ENCODE results near the gene SCAPER. TPM values are rescaled to one million over a fixed set of nuclear protein-coding genes. Genes with fewer than 3 reads are reported as not detected.

SCAPER gene
- total RNA-seq, 1 experiment from 2014 or later = 14.7 TPM

GRCh38 chr15:76642671-76643070, 262.5 kb downstream of the SCAPER start:
- DNase-seq (ENCODE audit: low read depth, low spot score) = no peak
- H3K4me1 ChIP-seq (ENCODE audit: control insufficient read depth in 1 of 2, insufficient read depth in 2 of 2, low read length in 2 of 2) = no peaks in the 10 kb centered on the region
- ATAC-seq = no peak
- no peak overlapping the region for H2AFZ ChIP-seq (ENCODE audit: low read depth, low read length, poor library complexity, severe bottlenecking)
- RAD21 ChIA-PET (ENCODE audit: low non-redundant PET in 1 of 2, low total read pairs in 2 of 2, uncharacterized antibody in 2 of 2, unreplicated experiment in 2 of 2) = no interaction called here
- intact Hi-C loops (cut with micrococcal nuclease) = no loop called here
- H3K9me3 ChIP-seq (ENCODE audit: control insufficient read depth in 1 of 2, insufficient read depth in 1 of 2, low read depth in 1 of 2, low read length in 2 of 2) = no peaks in the 10 kb centered on the region
- H3K4me2 ChIP-seq (ENCODE audit: low read length) = no peak overlapping the region
- no peak for TF ChIP-seq ZFX (IDR thresholded peaks at IDR 0.05)
- peak; percentile 9 to 39 (median 35); a peak in 5 of 6 replicates for TF ChIP-seq CTCF (IDR thresholded peaks at IDR 0.05 in 2 of 3, conservative IDR thresholded peaks at IDR 0.05 in 1 of 3; ENCODE audit: borderline replicate concordance in 1 of 3, insufficient read depth in 1 of 3, low read depth in 2 of 3, low read length in 2 of 3)
- TF ChIP-seq EGR1 (IDR thresholded peaks at IDR 0.05; ENCODE audit: low read depth) = no peak
- H4K20me1 ChIP-seq (ENCODE audit: insufficient read depth) = no peaks in the 10 kb centered on the region
- H3K9me2 ChIP-seq (ENCODE audit: insufficient read depth) = no peaks in the 10 kb centered on the region
- H3K27ac ChIP-seq (ENCODE audit: low read depth, low read length) = no peak overlapping the region
- H3K27me3 ChIP-seq (ENCODE audit: insufficient read depth, low read length) = no peaks in the 10 kb centered on the region
- H3K36me3 ChIP-seq (ENCODE audit: control insufficient read depth in 1 of 2, insufficient read depth in 2 of 2, low read length in 2 of 2) = no peaks in the 10 kb centered on the region
- no TSS peak for BruUV-seq (replicated peaks)
- POLR2A ChIA-PET = no interaction called here
- no peak overlapping the region for H3K9ac ChIP-seq (ENCODE audit: low read length)
- H3K79me2 ChIP-seq (ENCODE audit: insufficient read depth, low read length) = no peaks in the 10 kb centered on the region
- no peak overlapping the region for H3K4me3 ChIP-seq (replicated peaks in 1 of 2; ENCODE audit: low read depth in 1 of 2, low read length in 2 of 2)
- CTCF ChIA-PET = no interaction called here

GRCh38 chr15:76637166-76637565, 268.0 kb downstream of the SCAPER start:
- Histone ChIP-seq H3K27ac (ENCODE audit: low read depth, low read length) (no peak overlapping the region), H3K4me2 (ENCODE audit: low read length) (no peak overlapping the region), H3K79me2 (ENCODE audit: insufficient read depth, low read length) (no peaks in the 10 kb centered on the region), H3K4me3 (replicated peaks in 1 of 2; ENCODE audit: low read depth in 1 of 2, low read length in 2 of 2) (no peak overlapping the region), H3K9me2 (ENCODE audit: insufficient read depth) (no peaks in the 10 kb centered on the region), H2AFZ (ENCODE audit: low read depth, low read length, poor library complexity, severe bottlenecking) (no peak overlapping the region), H3K36me3 (ENCODE audit: control insufficient read depth in 1 of 2, insufficient read depth in 2 of 2, low read length in 2 of 2) (no peaks in the 10 kb centered on the region), H3K4me1 (ENCODE audit: control insufficient read depth in 1 of 2, insufficient read depth in 2 of 2, low read length in 2 of 2) (no peaks in the 10 kb centered on the region), H3K9me3 (ENCODE audit: control insufficient read depth in 1 of 2, insufficient read depth in 1 of 2, low read depth in 1 of 2, low read length in 2 of 2) (peaks cover 0 to 12% of the 10 kb centered on the region in 2 experiments; a peak in 1 of 4 replicates), H3K9ac (ENCODE audit: low read length) (no peak overlapping the region), H4K20me1 (ENCODE audit: insufficient read depth) (no peaks in the 10 kb centered on the region), H3K27me3 (ENCODE audit: insufficient read depth, low read length) (no peaks in the 10 kb centered on the region)
- ATAC-seq (no peak), DNase-seq (ENCODE audit: low read depth, low spot score) (no peak)
- BruUV-seq (replicated peaks) = no TSS peak
- RAD21 ChIA-PET (ENCODE audit: low non-redundant PET in 1 of 2, low total read pairs in 2 of 2, uncharacterized antibody in 2 of 2, unreplicated experiment in 2 of 2) = no interaction called here
- POLR2A ChIA-PET = no interaction called here
- intact Hi-C loops (cut with micrococcal nuclease) = no loop called here
- CTCF ChIA-PET = no interaction called here
- TF ChIP-seq POLR2A (IDR thresholded peaks at IDR 0.05; ENCODE audit: borderline replicate concordance, extremely low read depth, insufficient read depth, insufficient read length) (no peak), CTCF (IDR thresholded peaks at IDR 0.05 in 2 of 3, conservative IDR thresholded peaks at IDR 0.05 in 1 of 3; ENCODE audit: borderline replicate concordance in 1 of 3, insufficient read depth in 1 of 3, low read depth in 2 of 3, low read length in 2 of 3) (no peak), ZNF274 (IDR thresholded peaks at IDR 0.05; ENCODE audit: low read depth, low read length) (no peak), CBX3 (IDR thresholded peaks at IDR 0.05; ENCODE audit: low read depth) (no peak), ELF1 (IDR thresholded peaks at IDR 0.05; ENCODE audit: borderline replicate concordance, low read depth) (no peak), FOSL1 (IDR thresholded peaks at IDR 0.05; ENCODE audit: low read depth) (no peak), MAX (IDR thresholded peaks at IDR 0.05) (no peak), POLR2AphosphoS5 (IDR thresholded peaks at IDR 0.05; ENCODE audit: low read depth, low read length) (no peak), CEBPB (IDR thresholded peaks at IDR 0.05; ENCODE audit: low read depth) (no peak), SIN3A (IDR thresholded peaks at IDR 0.05; ENCODE audit: low read depth) (no peak), EZH2phosphoT487 (IDR thresholded peaks at IDR 0.05; ENCODE audit: borderline replicate concordance) (no peak), TCF7L2 (IDR thresholded peaks at IDR 0.05; ENCODE audit: borderline replicate concordance, extremely low read depth, insufficient read depth, insufficient read length) (no peak), ZBTB33 (IDR thresholded peaks at IDR 0.05; ENCODE audit: extremely low read depth, insufficient replicate concordance, low read length) (no peak)

Data from HCT116 (cell line).